ENCODE measurements around the gene ST6GALNAC5. TPM values are rescaled to one million over a fixed set of nuclear protein-coding genes. Genes with fewer than 3 reads are reported as not detected.

ST6GALNAC5 gene
- total and polyA plus RNA-seq, 2 experiments from 2014 or later = 4.1 to 19.2 TPM

DNA sequence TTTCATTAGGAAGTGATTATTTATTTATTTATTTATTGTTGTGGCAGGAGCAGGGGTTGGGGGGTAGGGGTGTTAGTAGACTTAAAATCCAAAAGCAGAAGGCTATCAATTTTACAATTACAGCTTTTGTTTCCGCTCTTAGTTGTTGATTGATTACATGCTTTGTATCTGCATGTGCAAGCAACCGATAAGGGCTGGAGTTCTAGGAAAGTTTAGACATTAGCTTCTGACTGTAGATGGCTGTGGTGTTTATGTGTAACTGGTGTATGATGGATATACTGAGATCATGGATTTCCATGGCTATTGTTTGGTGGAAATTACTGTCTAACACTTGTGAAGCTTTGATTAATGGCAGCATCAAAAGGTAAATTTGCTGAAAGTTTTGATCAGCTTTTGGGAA, 2.8 kb downstream of the ST6GALNAC5 start:
- Mint-ChIP-seq H3K4me3 (no peak overlapping the region), H3K9me3 (no peaks in the 10 kb centered on the region), H3K27ac (no peak overlapping the region), H3K4me1 (peaks cover 15% of the 10 kb centered on the region), H3K36me3 (ENCODE audit: low read depth) (peaks cover 7% of the 10 kb centered on the region; the same call in 2 of the 3 replicates), H3K27me3 (ENCODE audit: insufficient read depth, low read depth, poor library complexity) (peaks cover 25% of the 10 kb centered on the region)
- Histone ChIP-seq H4K20me1 (replicated peaks; ENCODE audit: insufficient read depth) (no peaks in the 10 kb centered on the region; the same call in 1 of the 2 replicates), H2AFZ (no peak overlapping the region), H3K27ac (ENCODE audit: low read depth) (no peak overlapping the region), H3K79me2 (replicated peaks; ENCODE audit: insufficient read depth) (no peaks in the 10 kb centered on the region), H3K4me1 (ENCODE audit: insufficient read depth) (peaks cover 13% of the 10 kb centered on the region; the same call in 1 of the 2 replicates), H3K4me3 (no peak overlapping the region), H3K36me3 (ENCODE audit: insufficient read depth) (no peaks in the 10 kb centered on the region), H3F3A (replicated peaks; ENCODE audit: low read depth) (no peaks in the 10 kb centered on the region), H3K27me3 (ENCODE audit: insufficient read depth) (peaks cover 41% of the 10 kb centered on the region), H3K4me2 (no peak overlapping the region), H3K9me2 (ENCODE audit: insufficient read depth) (no peaks in the 10 kb centered on the region)
- no peak for ATAC-seq
- TF ChIP-seq ZNF114 (CRISPR knock-in tag; IDR thresholded peaks at IDR 0.05) = no peak
- TF ChIP-seq POLR2AphosphoS5 (IDR thresholded peaks at IDR 0.05; ENCODE audit: low read depth) = no peak
- TF ChIP-seq, protein P1, sequence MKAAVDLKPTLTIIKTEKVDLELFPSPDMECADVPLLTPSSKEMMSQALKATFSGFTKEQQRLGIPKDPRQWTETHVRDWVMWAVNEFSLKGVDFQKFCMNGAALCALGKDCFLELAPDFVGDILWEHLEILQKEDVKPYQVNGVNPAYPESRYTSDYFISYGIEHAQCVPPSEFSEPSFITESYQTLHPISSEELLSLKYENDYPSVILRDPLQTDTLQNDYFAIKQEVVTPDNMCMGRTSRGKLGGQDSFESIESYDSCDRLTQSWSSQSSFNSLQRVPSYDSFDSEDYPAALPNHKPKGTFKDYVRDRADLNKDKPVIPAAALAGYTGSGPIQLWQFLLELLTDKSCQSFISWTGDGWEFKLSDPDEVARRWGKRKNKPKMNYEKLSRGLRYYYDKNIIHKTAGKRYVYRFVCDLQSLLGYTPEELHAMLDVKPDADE (IDR thresholded peaks at IDR 0.05) = no peak
- TF ChIP-seq, protein P2, sequence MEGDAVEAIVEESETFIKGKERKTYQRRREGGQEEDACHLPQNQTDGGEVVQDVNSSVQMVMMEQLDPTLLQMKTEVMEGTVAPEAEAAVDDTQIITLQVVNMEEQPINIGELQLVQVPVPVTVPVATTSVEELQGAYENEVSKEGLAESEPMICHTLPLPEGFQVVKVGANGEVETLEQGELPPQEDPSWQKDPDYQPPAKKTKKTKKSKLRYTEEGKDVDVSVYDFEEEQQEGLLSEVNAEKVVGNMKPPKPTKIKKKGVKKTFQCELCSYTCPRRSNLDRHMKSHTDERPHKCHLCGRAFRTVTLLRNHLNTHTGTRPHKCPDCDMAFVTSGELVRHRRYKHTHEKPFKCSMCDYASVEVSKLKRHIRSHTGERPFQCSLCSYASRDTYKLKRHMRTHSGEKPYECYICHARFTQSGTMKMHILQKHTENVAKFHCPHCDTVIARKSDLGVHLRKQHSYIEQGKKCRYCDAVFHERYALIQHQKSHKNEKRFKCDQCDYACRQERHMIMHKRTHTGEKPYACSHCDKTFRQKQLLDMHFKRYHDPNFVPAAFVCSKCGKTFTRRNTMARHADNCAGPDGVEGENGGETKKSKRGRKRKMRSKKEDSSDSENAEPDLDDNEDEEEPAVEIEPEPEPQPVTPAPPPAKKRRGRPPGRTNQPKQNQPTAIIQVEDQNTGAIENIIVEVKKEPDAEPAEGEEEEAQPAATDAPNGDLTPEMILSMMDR (conservative IDR thresholded peaks at IDR 0.05; ENCODE audit: low read depth in 2 of 2) = no peak
- TF ChIP-seq EZH2 (IDR thresholded peaks at IDR 0.05; ENCODE audit: low read depth, unreplicated experiment) = no peak
- TF ChIP-seq EZH2phosphoT487 (IDR thresholded peaks at IDR 0.05; ENCODE audit: unreplicated experiment) = no peak
- TF ChIP-seq ZNF462 (CRISPR knock-in tag; IDR thresholded peaks at IDR 0.05) = no peak
- no peak for TF ChIP-seq STAT1 (IDR thresholded peaks at IDR 0.05; ENCODE audit: unreplicated experiment)
- TF ChIP-seq ZNF331 (CRISPR knock-in tag; IDR thresholded peaks at IDR 0.05; ENCODE audit: low read depth) = no peak
- no peak for TF ChIP-seq JUNB (IDR thresholded peaks at IDR 0.05; ENCODE audit: unreplicated experiment)
- no peak for DNase-seq (ENCODE audit: low spot score)
